Measurements from ENCODE around the gene SRM.
"Not testable (repeated sequence)": the region's sequence is repeated elsewhere in the genome, so short reads cannot be mapped to it uniquely, and the experiment has no call there.

SRM gene

DNA sequence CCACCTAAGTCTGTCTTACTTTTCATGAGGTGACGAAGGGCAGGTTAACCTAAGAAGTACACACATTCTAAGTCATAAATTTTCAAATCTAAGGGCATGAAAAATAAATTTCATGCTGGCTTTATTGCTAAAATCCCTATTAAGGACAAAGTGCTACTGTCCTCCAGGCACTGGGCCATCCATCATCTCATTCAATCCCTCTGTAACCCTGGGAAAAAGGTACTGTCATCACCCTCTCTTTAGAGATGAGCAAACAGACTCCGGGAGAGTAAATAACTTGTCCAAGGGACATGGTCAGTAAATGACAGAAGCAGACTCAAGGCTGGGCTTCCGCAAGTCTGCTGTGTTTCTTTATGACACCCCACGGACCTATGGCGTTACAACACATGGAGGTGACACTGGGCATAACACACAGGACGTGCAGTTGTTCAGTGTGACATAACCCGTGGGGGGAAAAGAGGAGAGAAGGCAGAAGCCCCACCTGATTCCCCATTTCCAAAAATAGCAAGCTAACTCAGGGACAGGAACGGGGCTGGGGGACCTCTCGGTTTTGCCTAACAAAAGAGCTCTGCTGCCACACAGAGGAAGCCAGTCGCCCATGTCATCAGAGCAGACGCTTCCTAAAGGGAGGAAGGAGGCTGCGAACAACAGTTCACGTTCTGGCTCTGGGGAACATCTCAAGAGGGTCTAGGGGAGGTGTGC lies 12.5 kb upstream of the SRM start:
- FAIRE-seq (no peak), DNase-seq (ENCODE audit: insufficient read length, low spot score) (no peak)
- no peak for TF ChIP-seq POLR2A (IDR thresholded peaks at IDR 0.05; ENCODE audit: low read depth, low read length)

DNA sequence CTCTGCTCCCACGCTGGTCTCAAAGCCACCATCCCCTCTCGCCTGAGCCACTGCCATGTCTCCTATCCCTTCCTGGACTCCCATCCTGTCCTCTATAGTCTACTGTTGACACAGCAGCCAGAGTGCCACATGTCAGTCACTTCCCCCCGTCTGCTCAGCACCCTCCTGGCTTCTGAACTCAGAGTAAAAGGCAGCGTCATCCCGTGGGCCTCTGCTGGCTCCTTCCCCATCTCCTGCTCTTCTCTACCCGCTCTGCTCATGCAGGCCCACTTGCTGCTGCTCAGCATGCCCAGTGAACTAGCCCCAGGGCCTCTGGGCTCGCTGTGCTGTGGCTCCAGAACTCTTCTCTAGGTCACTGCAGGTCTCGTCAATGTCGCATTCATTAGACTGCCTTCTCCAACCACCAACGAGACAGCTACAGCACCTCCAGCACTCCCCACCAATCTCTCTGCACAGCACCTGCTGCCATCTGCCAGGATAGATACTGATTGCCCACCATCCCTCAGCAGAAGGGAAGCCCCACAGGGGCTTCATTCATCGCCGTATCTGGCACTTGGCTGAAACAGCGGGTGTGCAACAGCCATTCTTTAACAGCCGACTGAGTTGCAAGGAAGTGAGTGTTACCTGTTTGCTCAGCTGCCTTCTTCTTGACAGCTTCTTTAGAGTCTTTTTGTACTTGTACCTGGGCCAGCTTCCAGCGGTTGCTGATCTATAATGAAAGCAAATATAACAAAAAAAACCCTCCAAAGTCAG lies 11.8 kb upstream of the SRM start:
- FAIRE-seq: no peak
- TF ChIP-seq POLR2A (IDR thresholded peaks at IDR 0.05; ENCODE audit: low read depth, low read length): no peak
- no peak for DNase-seq (ENCODE audit: insufficient read length, low spot score)

DNA sequence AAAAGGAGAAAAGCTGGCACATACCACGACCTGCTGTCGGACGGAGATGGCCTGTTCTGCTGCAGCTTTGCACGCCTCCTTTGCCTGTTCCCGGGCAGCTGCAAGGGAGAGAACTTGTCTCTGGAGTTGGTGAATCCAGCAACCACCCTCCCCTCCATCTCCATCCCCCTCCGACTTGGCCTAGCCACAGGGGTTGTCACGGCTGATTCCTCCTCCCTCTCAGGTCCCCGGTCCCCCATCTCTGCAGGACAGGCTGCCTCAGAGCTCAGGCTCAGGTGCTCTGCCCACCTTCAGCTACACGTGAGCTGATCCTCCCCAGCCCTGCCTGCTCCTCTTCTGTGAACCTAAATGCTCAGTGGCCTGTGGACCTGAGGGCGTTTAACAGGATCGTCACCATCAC lies 11.1 kb upstream of the SRM start:
- no peak for TF ChIP-seq POLR2A (IDR thresholded peaks at IDR 0.05; ENCODE audit: low read depth, low read length)
- FAIRE-seq: no peak
- no peak for DNase-seq (ENCODE audit: insufficient read length, low spot score)

DNA sequence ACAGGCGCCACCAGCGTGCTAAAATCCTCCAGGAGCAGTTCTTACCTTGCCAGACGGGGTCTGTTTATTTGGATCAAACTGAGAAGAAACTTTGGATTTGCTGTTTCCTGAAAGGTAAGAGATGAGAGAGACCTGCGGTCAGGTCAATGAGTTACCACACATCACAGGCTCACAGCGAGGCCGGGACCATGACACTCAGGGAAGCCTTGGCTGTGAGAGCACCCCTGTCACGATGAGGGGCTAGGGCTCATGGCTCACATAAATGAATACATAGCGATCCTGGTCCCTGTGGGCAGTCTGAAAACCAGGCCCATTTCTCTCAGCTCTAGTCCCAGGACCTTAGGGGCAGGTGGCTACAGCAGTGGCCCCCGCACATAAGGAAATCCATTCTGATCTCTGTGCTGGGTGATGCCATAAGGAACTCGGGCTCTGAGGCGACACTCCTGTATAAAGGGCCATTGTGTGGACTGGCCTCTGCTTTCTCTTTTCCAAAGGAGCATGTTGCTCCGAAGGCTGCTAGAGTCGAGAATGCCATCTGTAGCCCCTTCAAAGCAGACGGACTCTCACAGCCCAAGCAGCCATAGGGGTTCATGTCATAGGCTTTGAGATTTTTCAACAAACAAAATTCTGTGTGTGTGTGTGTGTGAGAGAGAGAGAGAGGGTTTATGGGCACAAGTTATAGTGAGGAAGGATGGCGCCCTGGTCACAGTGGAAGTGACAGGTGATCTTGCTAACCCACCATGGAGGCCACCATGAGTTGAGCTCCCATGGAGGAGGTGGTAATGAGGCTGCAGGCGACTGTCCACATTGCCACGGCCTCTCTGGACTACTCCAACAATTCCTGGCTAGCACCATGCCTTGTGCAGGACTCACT lies 9.0 kb upstream of the SRM start:
- FAIRE-seq (no peak), DNase-seq (ENCODE audit: insufficient read length, low spot score) (no peak)
- no peak for TF ChIP-seq POLR2A (IDR thresholded peaks at IDR 0.05; ENCODE audit: low read depth, low read length)

DNA sequence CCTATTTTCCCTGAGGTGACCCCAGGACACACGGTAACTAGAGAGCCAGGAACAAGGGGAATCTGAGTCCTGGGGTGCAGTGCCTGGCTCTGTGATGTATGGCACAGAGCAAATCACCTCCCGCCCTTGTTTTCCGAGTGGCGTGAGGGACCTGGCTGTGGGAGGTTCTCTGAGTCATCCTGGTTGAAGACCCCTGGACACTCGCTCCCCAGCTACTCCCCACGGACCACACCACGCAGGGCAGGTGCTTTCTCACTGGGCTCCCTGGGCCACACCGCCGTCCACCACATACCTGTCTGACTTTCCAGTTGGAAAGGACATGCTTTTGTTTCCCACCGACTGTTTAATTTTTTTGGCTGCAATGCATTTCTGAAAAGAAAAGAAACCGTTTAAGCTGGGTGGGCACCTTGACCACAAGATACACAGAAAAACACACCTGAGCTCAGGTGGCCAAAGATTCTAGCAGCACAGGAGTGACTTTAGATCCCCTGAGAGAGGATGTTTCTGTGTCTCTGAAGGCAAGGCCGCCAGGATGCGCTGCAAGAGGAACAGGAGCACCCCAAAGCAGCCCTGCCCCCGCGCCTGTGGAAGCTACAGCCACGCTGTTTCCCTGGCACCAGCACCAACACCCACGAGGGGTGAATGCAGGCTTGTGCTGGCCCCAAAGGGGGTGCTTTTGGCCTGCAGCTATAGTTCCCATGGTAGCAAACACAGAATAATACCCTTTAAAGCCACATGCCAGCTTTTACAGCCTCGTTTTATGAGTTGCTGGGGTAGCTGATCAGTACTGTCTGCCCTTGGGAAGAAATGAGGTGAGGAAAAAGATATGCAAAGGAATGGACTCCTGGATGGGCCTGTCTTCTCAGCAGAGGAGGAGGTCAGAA lies 8.1 kb upstream of the SRM start:
- DNase-seq (ENCODE audit: insufficient read length, low spot score) (no peak), FAIRE-seq (no peak)
- TF ChIP-seq POLR2A (IDR thresholded peaks at IDR 0.05; ENCODE audit: low read depth, low read length): no peak

DNA sequence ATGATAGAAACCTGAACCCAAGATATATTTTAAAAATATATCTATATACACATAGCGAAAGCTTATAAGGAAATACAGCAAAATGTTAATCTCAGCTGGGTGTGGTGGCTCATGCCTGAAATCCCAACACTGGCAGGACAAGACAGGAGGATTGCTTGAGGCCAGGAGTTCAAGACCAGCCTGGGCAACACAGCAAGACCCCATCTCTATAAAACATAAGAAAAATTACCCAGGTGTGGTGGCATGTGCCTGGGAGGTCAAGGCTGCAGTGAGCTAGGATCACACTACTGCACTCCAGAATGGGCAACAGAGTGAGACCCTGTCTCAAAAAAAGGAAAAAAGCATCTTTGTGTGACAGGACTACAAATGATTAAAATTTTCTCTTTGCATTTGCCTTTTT lies 6.0 kb upstream of the SRM start:
- DNase-seq (ENCODE audit: insufficient read length, low spot score) (no peak), FAIRE-seq (no peak)
- TF ChIP-seq POLR2A (IDR thresholded peaks at IDR 0.05; ENCODE audit: low read depth, low read length): no peak

DNA sequence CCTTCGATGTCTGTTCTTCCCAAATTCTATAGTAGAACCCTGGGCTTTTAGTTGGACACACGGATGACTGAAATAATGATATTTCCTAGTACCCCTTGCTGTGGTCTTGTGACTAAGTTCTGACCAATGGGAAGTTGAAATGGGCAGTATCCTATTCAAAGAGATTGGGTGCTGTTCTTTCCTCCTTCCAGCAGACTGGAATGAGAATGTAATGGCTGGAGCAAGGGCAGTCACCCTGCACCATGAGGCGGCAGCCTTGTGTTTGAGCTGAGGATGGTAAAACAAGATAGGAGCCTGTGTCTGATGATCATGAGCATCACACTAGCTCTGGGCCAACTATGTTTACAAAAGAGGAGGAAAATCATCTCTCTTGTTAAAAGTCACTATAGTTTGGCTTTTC lies 5.1 kb upstream of the SRM start:
- DNase-seq (ENCODE audit: insufficient read length, low spot score) (no peak), FAIRE-seq (no peak)
- TF ChIP-seq POLR2A (IDR thresholded peaks at IDR 0.05; ENCODE audit: low read depth, low read length): no peak

DNA sequence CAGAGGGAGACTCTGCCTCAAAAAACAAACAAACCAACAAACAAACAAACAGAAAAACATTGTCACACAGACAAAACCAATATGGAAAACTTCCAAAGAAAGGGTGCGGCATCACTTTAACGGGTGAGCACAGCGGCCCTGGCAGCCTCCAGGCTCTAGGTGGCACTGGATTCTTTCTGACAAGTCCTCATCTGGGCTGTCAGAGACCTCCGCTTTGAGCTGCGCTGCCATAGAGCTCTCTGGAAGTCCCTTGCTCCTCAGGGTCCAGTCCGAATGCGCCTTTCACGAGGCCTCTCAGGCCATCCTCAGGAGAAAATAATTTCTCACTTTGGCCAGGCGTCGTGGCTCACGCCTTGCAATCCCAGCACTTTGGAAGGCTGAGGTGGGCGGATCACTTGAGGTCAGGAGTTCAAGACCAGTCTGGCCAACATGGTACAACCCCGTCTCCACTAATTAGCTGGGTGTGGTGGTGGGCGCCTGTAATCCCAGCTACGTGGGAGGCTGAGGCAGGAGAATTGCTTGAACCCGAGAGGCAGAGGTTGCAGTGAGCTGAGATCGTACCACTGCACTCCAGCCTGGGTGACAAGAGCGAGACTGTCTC lies 4.2 kb upstream of the SRM start:
- not testable (repeated sequence) for DNase-seq (ENCODE audit: insufficient read length, low spot score); FAIRE-seq

DNA sequence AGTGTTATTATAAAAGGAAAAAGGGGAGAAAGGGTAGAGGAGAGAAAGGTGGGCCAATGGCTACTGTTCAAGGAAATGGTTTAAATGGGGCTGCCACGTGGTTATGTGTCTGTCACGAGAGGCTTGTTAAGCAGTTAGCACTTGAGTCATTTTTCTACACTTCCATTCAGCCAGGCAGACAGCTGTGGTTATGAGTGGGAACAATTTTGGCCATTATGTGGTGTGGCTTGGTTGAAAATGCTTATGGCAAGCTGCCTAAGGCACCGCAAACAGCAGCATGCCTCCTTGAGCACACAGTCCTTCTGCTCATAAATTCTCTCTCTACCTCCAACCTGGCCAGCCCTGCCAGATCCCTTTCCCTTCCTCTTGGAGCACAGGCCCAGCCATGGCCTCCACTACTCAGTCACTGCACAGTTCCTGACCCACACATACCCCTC lies 3.2 kb upstream of the SRM start:
- DNase-seq (ENCODE audit: insufficient read length, low spot score) (peak; percentile 47), FAIRE-seq (no peak)
- TF ChIP-seq POLR2A (IDR thresholded peaks at IDR 0.05; ENCODE audit: low read depth, low read length): no peak

DNA sequence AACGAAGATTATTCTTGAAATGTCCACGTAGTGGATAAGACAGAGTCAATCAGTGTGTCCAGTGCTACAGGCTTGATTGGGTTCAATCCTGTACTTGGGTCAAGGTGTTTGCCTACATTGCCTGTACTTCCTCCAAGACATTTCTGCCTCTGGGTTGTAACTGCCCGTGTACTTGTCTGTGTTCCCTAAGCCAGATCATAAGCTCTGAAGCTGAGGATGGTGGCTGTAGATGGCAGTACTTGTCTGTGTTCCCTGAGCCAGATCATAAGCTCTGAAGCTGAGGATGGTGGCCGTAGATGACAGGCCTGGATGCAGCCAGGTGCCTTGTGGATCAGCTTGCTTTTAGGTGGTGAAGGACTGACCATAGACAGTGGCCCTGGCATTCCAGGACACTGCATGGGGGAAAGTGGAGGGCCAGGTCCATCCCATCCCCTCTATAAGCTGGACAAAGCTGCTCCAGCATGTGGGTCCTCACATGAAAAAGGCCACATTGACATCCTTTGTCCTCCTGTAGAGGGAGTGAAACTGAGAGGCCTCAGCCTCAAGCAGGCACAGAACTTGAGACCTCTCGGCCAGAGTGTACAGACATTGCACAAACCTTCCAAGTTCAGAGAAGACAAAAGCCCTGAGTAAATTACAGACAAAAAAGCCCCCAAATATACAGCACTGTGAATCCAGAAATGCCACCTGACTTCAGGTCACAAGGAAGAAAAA lies 2.0 kb upstream of the SRM start:
- DNase-seq (ENCODE audit: insufficient read length, low spot score) (no peak), FAIRE-seq (no peak)
- no peak for TF ChIP-seq POLR2A (IDR thresholded peaks at IDR 0.05; ENCODE audit: low read depth, low read length)

DNA sequence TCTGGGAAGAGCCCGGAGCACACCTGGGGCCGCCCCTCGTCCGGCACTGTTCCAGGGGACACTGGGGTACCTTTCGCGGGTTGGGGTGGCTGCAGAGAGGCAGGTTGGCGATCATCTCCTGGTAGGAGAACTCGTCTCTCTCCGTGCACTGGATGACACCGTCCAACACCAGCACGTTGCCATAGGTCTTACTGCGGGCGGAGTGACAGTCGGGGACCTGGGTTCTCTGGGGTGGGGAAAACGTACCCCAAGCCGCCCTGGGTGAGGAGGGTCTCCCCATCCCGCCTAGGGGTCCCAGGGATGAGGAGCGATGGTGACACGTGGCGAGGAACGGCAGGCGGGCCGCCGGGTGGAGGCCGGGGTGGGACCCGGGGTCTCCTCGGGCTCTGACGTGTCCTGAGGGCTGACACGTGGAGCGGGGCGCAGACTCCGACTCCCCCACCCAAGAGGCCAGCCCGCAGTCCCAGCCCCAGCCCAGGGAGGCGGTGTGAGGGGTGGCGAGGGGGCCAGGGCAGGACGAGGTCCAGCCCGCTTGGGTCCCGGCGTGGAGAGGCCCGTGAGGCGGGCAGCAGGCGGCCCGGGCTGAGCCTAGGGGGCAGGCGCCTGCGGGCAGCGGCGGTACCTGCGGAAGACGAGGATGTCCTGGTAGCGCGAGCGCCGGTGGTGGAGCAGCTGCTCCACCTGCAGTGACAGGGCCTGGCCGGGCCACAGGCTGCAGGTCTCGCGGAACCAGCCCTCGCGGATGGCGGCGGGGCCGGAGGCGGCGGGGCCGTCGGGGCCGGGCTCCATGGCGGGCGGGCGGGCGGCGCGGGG lies 457 bp downstream of the SRM start:
- TF ChIP-seq POLR2A (IDR thresholded peaks at IDR 0.05; ENCODE audit: low read depth, low read length): no peak
- FAIRE-seq: no peak
- DNase-seq (ENCODE audit: insufficient read length, low spot score): no peak

All from H54 (cell line).